ENCODE data around the gene MEGF6.

GRCh38 chr1:3440300-3440681 lies 171.0 kb downstream of the MEGF6 start:
- TF ChIP-seq CTCF (IDR thresholded peaks at IDR 0.05; ENCODE audit: extremely low read depth in 1 of 2, insufficient read depth in 1 of 2, low read depth in 1 of 2, low read length in 2 of 2) (no peak), POLR2AphosphoS5 (IDR thresholded peaks at IDR 0.05; ENCODE audit: insufficient read depth, low read depth, low read length) (no peak), POLR2A (IDR thresholded peaks at IDR 0.05; ENCODE audit: low read depth, low read length) (no peak), JUN (IDR thresholded peaks at IDR 0.05; ENCODE audit: borderline replicate concordance, insufficient read depth, insufficient read length, low read depth) (no peak), EZH2 (IDR thresholded peaks at IDR 0.05; ENCODE audit: borderline replicate concordance, low read depth, low read length, severe bottlenecking) (no peak), MYC (IDR thresholded peaks at IDR 0.05; ENCODE audit: low read depth, low read length) (no peak), FOS (IDR thresholded peaks at IDR 0.05; ENCODE audit: borderline replicate concordance, insufficient read depth, low read length) (no peak), GATA2 (IDR thresholded peaks at IDR 0.05; ENCODE audit: insufficient read depth, insufficient read length, low read depth, low read length) (no peak)

Measured in endothelial cell of umbilical vein (primary cell).